GM23338 (cell line): ENCODE results near the gene CEP350. TPM values are rescaled to one million over a fixed set of nuclear protein-coding genes. Genes with fewer than 3 reads are reported as not detected.

Source experiments
- ATAC-seq: fragments of 200-7000 bp; cut with Tn5 transposase; 3 replicates; pipeline ENCODE4 v1.9.1; 2020
- DNase-seq: peaks from one replicate; pipeline ENCODE4 v3.0.0-alpha.2; 2015; ENCODE audit warnings: low spot score
- H2AFZ ChIP-seq: fragments of 200-600 bp; sonication (generic); 2 replicates; pipeline ENCODE4 v1.8.0; 2016; ENCODE audit warnings: antibody characterized with exemption, mild to moderate bottlenecking, moderate library complexity
- H3F3A ChIP-seq: fragments of 200-600 bp; sonication (generic); replicated peaks from 2 replicates; pipeline ENCODE4 v1.8.0; 2017; ENCODE audit warnings: antibody characterized with exemption, mixed run types, low read depth
- H3K27ac ChIP-seq: fragments of 200-600 bp; sonication (generic); 2 replicates; pipeline ENCODE4 v1.6.1; 2016; ENCODE audit warnings: low read depth
- H3K27me3 ChIP-seq: fragments of 200-600 bp; sonication (generic); 2 replicates; pipeline ENCODE4 v1.8.0; 2016; ENCODE audit warnings: mild to moderate bottlenecking, mixed run types, moderate library complexity; ENCODE audit not compliant: insufficient read depth
- H3K36me3 ChIP-seq: fragments of 200-600 bp; sonication (generic); 2 replicates; pipeline ENCODE4 v1.8.0; 2016; ENCODE audit warnings: mild to moderate bottlenecking; ENCODE audit not compliant: insufficient read depth
- H3K4me1 ChIP-seq: fragments of 200-600 bp; sonication (generic); 2 replicates; pipeline ENCODE4 v1.8.0; 2016; ENCODE audit warnings: mild to moderate bottlenecking, moderate library complexity; ENCODE audit not compliant: insufficient read depth
- H3K4me2 ChIP-seq: fragments of 200-600 bp; sonication (generic); 2 replicates; pipeline ENCODE4 v1.7.1; 2017; ENCODE audit warnings: mixed run types
- H3K4me3 ChIP-seq: fragments of 200-600 bp; sonication (generic); 2 replicates; pipeline ENCODE4 v1.6.1; 2016; ENCODE audit warnings: mixed run types
- H3K79me2 ChIP-seq: fragments of 200-600 bp; sonication (generic); replicated peaks from 2 replicates; pipeline ENCODE4 v1.8.0; 2017; ENCODE audit warnings: mild to moderate bottlenecking; ENCODE audit not compliant: insufficient read depth
- H3K9me2 ChIP-seq: fragments of 200-600 bp; sonication (generic); 2 replicates; pipeline ENCODE4 v1.8.0; 2017; ENCODE audit not compliant: insufficient read depth
- H4K20me1 ChIP-seq: fragments of 200-600 bp; sonication (generic); replicated peaks from 2 replicates; pipeline ENCODE4 v1.8.0; 2017; ENCODE audit warnings: mild to moderate bottlenecking; ENCODE audit not compliant: insufficient read depth
- H3K27ac Mint-ChIP-seq: 2 replicates; pipeline ENCODE4 v1.8.0; 2020; ENCODE audit warnings: inconsistent platforms, mild to moderate bottlenecking, moderate library complexity, mixed read lengths
- H3K27me3 Mint-ChIP-seq: 3 replicates; pipeline ENCODE4 v1.8.0; 2022; ENCODE audit warnings: low read depth, mild to moderate bottlenecking, moderate library complexity, mixed read lengths, inconsistent platforms; ENCODE audit not compliant: insufficient read depth, poor library complexity
- H3K36me3 Mint-ChIP-seq: 3 replicates; pipeline ENCODE4 v1.8.0; 2021; ENCODE audit warnings: low read depth, mild to moderate bottlenecking, inconsistent platforms, moderate library complexity, mixed read lengths
- H3K4me1 Mint-ChIP-seq: 3 replicates; pipeline ENCODE4 v1.8.0; 2020; ENCODE audit warnings: mild to moderate bottlenecking, inconsistent platforms, mixed read lengths
- H3K4me3 Mint-ChIP-seq: 3 replicates; pipeline ENCODE4 v1.8.0; 2021; ENCODE audit warnings: moderate library complexity, mild to moderate bottlenecking, inconsistent platforms, mixed read lengths
- H3K9me3 Mint-ChIP-seq: 3 replicates; pipeline ENCODE4 v1.8.0; 2020; ENCODE audit warnings: moderate library complexity, mild to moderate bottlenecking, inconsistent platforms, mixed read lengths
- CREB1 ChIP-seq: fragments of 250-450 bp; sonication (Bioruptor Pico); IDR thresholded peaks from 2 replicates; pipeline ENCODE4 v1.5.0; 2020; ENCODE audit warnings: low read depth, mild to moderate bottlenecking, moderate library complexity
- EZH2 ChIP-seq: fragments of 200-600 bp; sonication (generic); IDR thresholded peaks from one replicate; pipeline ENCODE4 v1.8.0; 2017; ENCODE audit warnings: antibody characterized with exemption, mild to moderate bottlenecking, low read depth; ENCODE audit not compliant: unreplicated experiment
- EZH2phosphoT487 ChIP-seq: fragments of 200-600 bp; sonication (generic); IDR thresholded peaks from one replicate; pipeline ENCODE4 v1.8.1; 2018; ENCODE audit warnings: antibody characterized with exemption; ENCODE audit not compliant: unreplicated experiment
- JUNB ChIP-seq: IDR thresholded peaks from one replicate; pipeline ENCODE4 v1.6.1; 2016; ENCODE audit warnings: antibody characterized with exemption; ENCODE audit not compliant: unreplicated experiment
- NANOG ChIP-seq: IDR thresholded peaks from 2 replicates; pipeline ENCODE4 v1.6.1; 2016; ENCODE audit warnings: antibody characterized with exemption, borderline replicate concordance
- POLR2AphosphoS5 ChIP-seq: IDR thresholded peaks from 2 replicates; pipeline ENCODE4 v1.6.1; 2016; ENCODE audit warnings: antibody characterized with exemption, low read depth
- STAT1 ChIP-seq: IDR thresholded peaks from one replicate; pipeline ENCODE4 v1.6.1; 2016; ENCODE audit warnings: antibody characterized with exemption; ENCODE audit not compliant: unreplicated experiment
- ZNF114 ChIP-seq: fragments of 250-450 bp; sonication (Bioruptor Pico); IDR thresholded peaks from 2 replicates; pipeline ENCODE4 v1.5.0; 2020; ENCODE audit warnings: mild to moderate bottlenecking, moderate library complexity
- ZNF331 ChIP-seq: fragments of 250-450 bp; sonication (Bioruptor Pico); IDR thresholded peaks from 2 replicates; pipeline ENCODE4 v1.5.0; 2020; ENCODE audit warnings: low read depth, mild to moderate bottlenecking, moderate library complexity
- polyA plus RNA-seq: library from polyadenylated mRNA; unstranded; fragments of >200 nt; fragmentation: Nextera tagmentation; extraction: Ambion mirVana; gene quantifications from 2 replicates; pipeline ENCODE4 v1.2.1, GENCODE V29; 2016
- total RNA-seq: library from RNA; depleted of rRNA; stranded (reverse); fragments of >200 nt; shearing (Covaris generic); gene quantifications from 2 replicates; pipeline ENCODE4 v1.2.3, GENCODE V29; 2014
- TF ChIP-seq, protein P1 (sequence below): fragments of 250-450 bp; sonication (Bioruptor Pico); IDR thresholded peaks from 2 replicates; pipeline ENCODE4 v1.5.0; 2020; ENCODE audit warnings: mild to moderate bottlenecking, moderate library complexity
- TF ChIP-seq, protein P2 (sequence below): IDR thresholded peaks from 2 replicates; pipeline ENCODE4 v1.6.1; 2016; ENCODE audit warnings: antibody characterized with exemption
- TF ChIP-seq, protein P3 (sequence below): IDR thresholded peaks from one replicate; pipeline ENCODE4 v1.6.1; 2018; ENCODE audit warnings: antibody characterized with exemption; ENCODE audit not compliant: unreplicated experiment
- TF ChIP-seq, protein P4 (sequence below), 2 experiments: fragments of 200-600 bp in 1 of 2; sonication (generic) in 1 of 2; conservative IDR thresholded peaks; 2 replicates each; pipeline versions ENCODE4 v1.5.1 to v1.6.1; 2016 to 2017; ENCODE audit warnings: antibody characterized with exemption in 2 of 2, low read depth in 2 of 2, mild to moderate bottlenecking in 2 of 2, moderate library complexity in 1 of 2

The CEP350 gene
- total and polyA plus RNA-seq, 2 experiments from 2014 or later = 23.4 to 36.8 TPM

DNA sequence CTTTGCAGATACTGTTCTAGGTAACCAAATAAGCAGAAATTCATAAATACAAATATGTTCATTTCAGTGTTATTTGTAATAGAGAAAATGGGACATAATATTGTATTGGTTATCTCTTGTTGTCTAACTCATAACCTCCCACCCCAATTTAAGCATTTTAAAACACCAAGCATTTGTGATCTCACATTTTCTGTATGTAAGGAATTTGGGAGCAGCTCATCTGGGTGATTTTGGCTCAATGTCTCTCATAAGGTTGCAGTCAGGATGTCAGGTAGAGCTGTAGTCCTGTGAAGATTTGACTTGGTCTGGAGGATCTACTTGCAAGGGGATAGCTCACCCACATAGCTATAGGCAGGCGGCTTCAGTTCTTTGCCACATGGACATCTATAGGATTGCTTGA lies 29.5 kb downstream of the CEP350 start:
- Histone ChIP-seq H3F3A (no peaks in the 10 kb centered on the region), H3K36me3 (no peaks in the 10 kb centered on the region), H3K9me2 (no peaks in the 10 kb centered on the region), H3K27me3 (no peaks in the 10 kb centered on the region), H2AFZ (no peak overlapping the region), H3K4me2 (no peak overlapping the region), H3K4me3 (no peak overlapping the region), H4K20me1 (peaks cover 15% of the 10 kb centered on the region), H3K27ac (no peak overlapping the region), H3K4me1 (no peaks in the 10 kb centered on the region), H3K79me2 (peaks cover 72% of the 10 kb centered on the region)
- Mint-ChIP-seq H3K36me3 (no peaks in the 10 kb centered on the region), H3K4me3 (no peak overlapping the region), H3K27ac (no peak overlapping the region), H3K4me1 (no peaks in the 10 kb centered on the region), H3K9me3 (peaks cover 3% of the 10 kb centered on the region; the same call in 1 of the 3 replicates), H3K27me3 (peaks cover 1% of the 10 kb centered on the region)
- DNase-seq (no peak), ATAC-seq (no peak)
- TF ChIP-seq ZNF331 (CRISPR knock-in tag) (no peak), CREB1 (CRISPR knock-in tag) (no peak), POLR2AphosphoS5 (no peak), EZH2 (no peak), NANOG (no peak), ZNF114 (CRISPR knock-in tag) (no peak), STAT1 (no peak), EZH2phosphoT487 (no peak), JUNB (no peak)
- TF ChIP-seq, protein P1, sequence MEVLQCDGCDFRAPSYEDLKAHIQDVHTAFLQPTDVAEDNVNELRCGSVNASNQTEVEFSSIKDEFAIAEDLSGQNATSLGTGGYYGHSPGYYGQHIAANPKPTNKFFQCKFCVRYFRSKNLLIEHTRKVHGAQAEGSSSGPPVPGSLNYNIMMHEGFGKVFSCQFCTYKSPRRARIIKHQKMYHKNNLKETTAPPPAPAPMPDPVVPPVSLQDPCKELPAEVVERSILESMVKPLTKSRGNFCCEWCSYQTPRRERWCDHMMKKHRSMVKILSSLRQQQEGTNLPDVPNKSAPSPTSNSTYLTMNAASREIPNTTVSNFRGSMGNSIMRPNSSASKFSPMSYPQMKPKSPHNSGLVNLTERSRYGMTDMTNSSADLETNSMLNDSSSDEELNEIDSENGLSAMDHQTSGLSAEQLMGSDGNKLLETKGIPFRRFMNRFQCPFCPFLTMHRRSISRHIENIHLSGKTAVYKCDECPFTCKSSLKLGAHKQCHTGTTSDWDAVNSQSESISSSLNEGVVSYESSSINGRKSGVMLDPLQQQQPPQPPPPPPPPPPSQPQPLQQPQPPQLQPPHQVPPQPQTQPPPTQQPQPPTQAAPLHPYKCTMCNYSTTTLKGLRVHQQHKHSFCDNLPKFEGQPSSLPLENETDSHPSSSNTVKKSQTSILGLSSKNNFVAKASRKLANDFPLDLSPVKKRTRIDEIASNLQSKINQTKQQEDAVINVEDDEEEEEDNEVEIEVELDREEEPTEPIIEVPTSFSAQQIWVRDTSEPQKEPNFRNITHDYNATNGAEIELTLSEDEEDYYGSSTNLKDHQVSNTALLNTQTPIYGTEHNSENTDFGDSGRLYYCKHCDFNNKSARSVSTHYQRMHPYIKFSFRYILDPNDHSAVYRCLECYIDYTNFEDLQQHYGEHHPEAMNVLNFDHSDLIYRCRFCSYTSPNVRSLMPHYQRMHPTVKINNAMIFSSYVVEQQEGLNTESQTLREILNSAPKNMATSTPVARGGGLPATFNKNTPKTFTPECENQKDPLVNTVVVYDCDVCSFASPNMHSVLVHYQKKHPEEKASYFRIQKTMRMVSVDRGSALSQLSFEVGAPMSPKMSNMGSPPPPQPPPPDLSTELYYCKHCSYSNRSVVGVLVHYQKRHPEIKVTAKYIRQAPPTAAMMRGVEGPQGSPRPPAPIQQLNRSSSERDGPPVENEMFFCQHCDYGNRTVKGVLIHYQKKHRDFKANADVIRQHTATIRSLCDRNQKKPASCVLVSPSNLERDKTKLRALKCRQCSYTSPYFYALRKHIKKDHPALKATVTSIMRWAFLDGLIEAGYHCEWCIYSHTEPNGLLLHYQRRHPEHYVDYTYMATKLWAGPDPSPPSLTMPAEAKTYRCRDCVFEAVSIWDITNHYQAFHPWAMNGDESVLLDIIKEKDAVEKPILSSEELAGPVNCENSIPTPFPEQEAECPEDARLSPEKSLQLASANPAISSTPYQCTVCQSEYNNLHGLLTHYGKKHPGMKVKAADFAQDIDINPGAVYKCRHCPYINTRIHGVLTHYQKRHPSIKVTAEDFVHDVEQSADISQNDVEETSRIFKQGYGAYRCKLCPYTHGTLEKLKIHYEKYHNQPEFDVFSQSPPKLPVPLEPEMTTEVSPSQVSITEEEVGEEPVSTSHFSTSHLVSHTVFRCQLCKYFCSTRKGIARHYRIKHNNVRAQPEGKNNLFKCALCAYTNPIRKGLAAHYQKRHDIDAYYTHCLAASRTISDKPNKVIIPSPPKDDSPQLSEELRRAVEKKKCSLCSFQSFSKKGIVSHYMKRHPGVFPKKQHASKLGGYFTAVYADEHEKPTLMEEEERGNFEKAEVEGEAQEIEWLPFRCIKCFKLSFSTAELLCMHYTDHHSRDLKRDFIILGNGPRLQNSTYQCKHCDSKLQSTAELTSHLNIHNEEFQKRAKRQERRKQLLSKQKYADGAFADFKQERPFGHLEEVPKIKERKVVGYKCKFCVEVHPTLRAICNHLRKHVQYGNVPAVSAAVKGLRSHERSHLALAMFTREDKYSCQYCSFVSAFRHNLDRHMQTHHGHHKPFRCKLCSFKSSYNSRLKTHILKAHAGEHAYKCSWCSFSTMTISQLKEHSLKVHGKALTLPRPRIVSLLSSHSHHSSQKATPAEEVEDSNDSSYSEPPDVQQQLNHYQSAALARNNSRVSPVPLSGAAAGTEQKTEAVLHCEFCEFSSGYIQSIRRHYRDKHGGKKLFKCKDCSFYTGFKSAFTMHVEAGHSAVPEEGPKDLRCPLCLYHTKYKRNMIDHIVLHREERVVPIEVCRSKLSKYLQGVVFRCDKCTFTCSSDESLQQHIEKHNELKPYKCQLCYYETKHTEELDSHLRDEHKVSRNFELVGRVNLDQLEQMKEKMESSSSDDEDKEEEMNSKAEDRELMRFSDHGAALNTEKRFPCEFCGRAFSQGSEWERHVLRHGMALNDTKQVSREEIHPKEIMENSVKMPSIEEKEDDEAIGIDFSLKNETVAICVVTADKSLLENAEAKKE (CRISPR knock-in tag) = no peak
- TF ChIP-seq, protein P2, sequence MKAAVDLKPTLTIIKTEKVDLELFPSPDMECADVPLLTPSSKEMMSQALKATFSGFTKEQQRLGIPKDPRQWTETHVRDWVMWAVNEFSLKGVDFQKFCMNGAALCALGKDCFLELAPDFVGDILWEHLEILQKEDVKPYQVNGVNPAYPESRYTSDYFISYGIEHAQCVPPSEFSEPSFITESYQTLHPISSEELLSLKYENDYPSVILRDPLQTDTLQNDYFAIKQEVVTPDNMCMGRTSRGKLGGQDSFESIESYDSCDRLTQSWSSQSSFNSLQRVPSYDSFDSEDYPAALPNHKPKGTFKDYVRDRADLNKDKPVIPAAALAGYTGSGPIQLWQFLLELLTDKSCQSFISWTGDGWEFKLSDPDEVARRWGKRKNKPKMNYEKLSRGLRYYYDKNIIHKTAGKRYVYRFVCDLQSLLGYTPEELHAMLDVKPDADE = no peak
- TF ChIP-seq, protein P3, sequence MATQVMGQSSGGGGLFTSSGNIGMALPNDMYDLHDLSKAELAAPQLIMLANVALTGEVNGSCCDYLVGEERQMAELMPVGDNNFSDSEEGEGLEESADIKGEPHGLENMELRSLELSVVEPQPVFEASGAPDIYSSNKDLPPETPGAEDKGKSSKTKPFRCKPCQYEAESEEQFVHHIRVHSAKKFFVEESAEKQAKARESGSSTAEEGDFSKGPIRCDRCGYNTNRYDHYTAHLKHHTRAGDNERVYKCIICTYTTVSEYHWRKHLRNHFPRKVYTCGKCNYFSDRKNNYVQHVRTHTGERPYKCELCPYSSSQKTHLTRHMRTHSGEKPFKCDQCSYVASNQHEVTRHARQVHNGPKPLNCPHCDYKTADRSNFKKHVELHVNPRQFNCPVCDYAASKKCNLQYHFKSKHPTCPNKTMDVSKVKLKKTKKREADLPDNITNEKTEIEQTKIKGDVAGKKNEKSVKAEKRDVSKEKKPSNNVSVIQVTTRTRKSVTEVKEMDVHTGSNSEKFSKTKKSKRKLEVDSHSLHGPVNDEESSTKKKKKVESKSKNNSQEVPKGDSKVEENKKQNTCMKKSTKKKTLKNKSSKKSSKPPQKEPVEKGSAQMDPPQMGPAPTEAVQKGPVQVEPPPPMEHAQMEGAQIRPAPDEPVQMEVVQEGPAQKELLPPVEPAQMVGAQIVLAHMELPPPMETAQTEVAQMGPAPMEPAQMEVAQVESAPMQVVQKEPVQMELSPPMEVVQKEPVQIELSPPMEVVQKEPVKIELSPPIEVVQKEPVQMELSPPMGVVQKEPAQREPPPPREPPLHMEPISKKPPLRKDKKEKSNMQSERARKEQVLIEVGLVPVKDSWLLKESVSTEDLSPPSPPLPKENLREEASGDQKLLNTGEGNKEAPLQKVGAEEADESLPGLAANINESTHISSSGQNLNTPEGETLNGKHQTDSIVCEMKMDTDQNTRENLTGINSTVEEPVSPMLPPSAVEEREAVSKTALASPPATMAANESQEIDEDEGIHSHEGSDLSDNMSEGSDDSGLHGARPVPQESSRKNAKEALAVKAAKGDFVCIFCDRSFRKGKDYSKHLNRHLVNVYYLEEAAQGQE = no peak
- TF ChIP-seq, protein P4, sequence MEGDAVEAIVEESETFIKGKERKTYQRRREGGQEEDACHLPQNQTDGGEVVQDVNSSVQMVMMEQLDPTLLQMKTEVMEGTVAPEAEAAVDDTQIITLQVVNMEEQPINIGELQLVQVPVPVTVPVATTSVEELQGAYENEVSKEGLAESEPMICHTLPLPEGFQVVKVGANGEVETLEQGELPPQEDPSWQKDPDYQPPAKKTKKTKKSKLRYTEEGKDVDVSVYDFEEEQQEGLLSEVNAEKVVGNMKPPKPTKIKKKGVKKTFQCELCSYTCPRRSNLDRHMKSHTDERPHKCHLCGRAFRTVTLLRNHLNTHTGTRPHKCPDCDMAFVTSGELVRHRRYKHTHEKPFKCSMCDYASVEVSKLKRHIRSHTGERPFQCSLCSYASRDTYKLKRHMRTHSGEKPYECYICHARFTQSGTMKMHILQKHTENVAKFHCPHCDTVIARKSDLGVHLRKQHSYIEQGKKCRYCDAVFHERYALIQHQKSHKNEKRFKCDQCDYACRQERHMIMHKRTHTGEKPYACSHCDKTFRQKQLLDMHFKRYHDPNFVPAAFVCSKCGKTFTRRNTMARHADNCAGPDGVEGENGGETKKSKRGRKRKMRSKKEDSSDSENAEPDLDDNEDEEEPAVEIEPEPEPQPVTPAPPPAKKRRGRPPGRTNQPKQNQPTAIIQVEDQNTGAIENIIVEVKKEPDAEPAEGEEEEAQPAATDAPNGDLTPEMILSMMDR (conservative IDR thresholded peaks at IDR 0.05; ENCODE audit: low read depth in 2 of 2) = no peak
